NOMO-1 treated with dmso at 0.1 percent for 144 hours (cell line): ENCODE results near the gene STON2.
A peak's percentile ranks its signal among the peaks of the same experiment; 100 is the strongest.
"Not testable (repeated sequence)": the region's sequence is repeated elsewhere in the genome, so short reads cannot be mapped to it uniquely, and the experiment has no call there.

Experiments used
- DNase-seq: peaks from one replicate; lab custom pipeline; 2025; ENCODE audit not compliant: unreplicated experiment; lab: John Stamatoyannopoulos, UW

STON2 gene

GRCh38 chr14:81385419-81385818 lies 14.7 kb downstream of the STON2 start:
- no peak for DNase-seq

- no peak for DNase-seq
These were observed 15.2 kb downstream of the STON2 start for GRCh38 chr14:81384900-81385299.

- DNase-seq, result no peak
These were observed 17.5 kb downstream of the STON2 start for GRCh38 chr14:81382517-81383225.

GRCh38 chr14:81380009-81380408 lies 20.1 kb downstream of the STON2 start:
- DNase-seq, result not testable (repeated sequence)

- DNase-seq, result no peak
These were observed 28.3 kb downstream of the STON2 start for GRCh38 chr14:81371802-81372201.

- DNase-seq, result no peak
These were observed 32.6 kb downstream of the STON2 start for GRCh38 chr14:81367563-81367962.

- no peak for DNase-seq
These were observed 33.2 kb downstream of the STON2 start for GRCh38 chr14:81366884-81367283.

GRCh38 chr14:81366214-81366613 lies 33.9 kb downstream of the STON2 start:
- no peak for DNase-seq

- DNase-seq, result no peak
These were observed 36.3 kb downstream of the STON2 start for GRCh38 chr14:81363746-81364378.

GRCh38 chr14:81353691-81354323 lies 46.3 kb downstream of the STON2 start:
- DNase-seq, result no peak

- DNase-seq, result no peak
These were observed 47.7 kb downstream of the STON2 start for GRCh38 chr14:81352413-81352812.

GRCh38 chr14:81351205-81351604 lies 48.9 kb downstream of the STON2 start:
- no peak for DNase-seq

- DNase-seq, result no peak
These were observed 49.6 kb downstream of the STON2 start for GRCh38 chr14:81350344-81351130.

GRCh38 chr14:81348061-81348460 lies 52.1 kb downstream of the STON2 start:
- peak; percentile 4 for DNase-seq

- no peak for DNase-seq
These were observed 54.3 kb downstream of the STON2 start for GRCh38 chr14:81345781-81346180.

GRCh38 chr14:81344481-81345160 lies 55.5 kb downstream of the STON2 start:
- no peak for DNase-seq

- DNase-seq, result no peak
These were observed 56.4 kb downstream of the STON2 start for GRCh38 chr14:81343701-81344100.

GRCh38 chr14:81342850-81343580 lies 57.1 kb downstream of the STON2 start:
- DNase-seq, result no peak

- DNase-seq, result no peak
These were observed 58.3 kb downstream of the STON2 start for GRCh38 chr14:81341781-81342180.

- DNase-seq, result no peak
These were observed 58.8 kb downstream of the STON2 start for GRCh38 chr14:81341370-81341769.
